Measurements from ENCODE around the gene BABAM2.
"Not testable (repeated sequence)": the region's sequence is repeated elsewhere in the genome, so short reads cannot be mapped to it uniquely, and the experiment has no call there.

Gene BABAM2

GRCh38 chr2:28330722-28331121, 440.2 kb downstream of the BABAM2 start:
- DNase-seq (ENCODE audit: extremely low spot score, insufficient read length, low read depth); FAIRE-seq: not testable (repeated sequence)

GRCh38 chr2:28331797-28332196, 441.3 kb downstream of the BABAM2 start:
- FAIRE-seq; DNase-seq (ENCODE audit: extremely low spot score, insufficient read length, low read depth): not testable (repeated sequence)

- FAIRE-seq, result no peak
- DNase-seq (ENCODE audit: extremely low spot score, insufficient read length, low read depth), result no peak
These were observed 442.2 kb downstream of the BABAM2 start for GRCh38 chr2:28332696-28333095.

GRCh38 chr2:28333606-28334526, 443.3 kb downstream of the BABAM2 start:
- DNase-seq (ENCODE audit: extremely low spot score, insufficient read length, low read depth) (no peak), FAIRE-seq (no peak)

GRCh38 chr2:28334527-28334894, 444.0 kb downstream of the BABAM2 start:
- no peak for DNase-seq (ENCODE audit: extremely low spot score, insufficient read length, low read depth)
- no peak for FAIRE-seq

GRCh38 chr2:28335265-28335664, 444.7 kb downstream of the BABAM2 start:
- FAIRE-seq; DNase-seq (ENCODE audit: extremely low spot score, insufficient read length, low read depth): not testable (repeated sequence)

GRCh38 chr2:28335666-28336065, 445.1 kb downstream of the BABAM2 start:
- no peak for FAIRE-seq
- no peak for DNase-seq (ENCODE audit: extremely low spot score, insufficient read length, low read depth)

- DNase-seq (ENCODE audit: extremely low spot score, insufficient read length, low read depth) (no peak), FAIRE-seq (no peak)
These were observed 445.9 kb downstream of the BABAM2 start for GRCh38 chr2:28336264-28336980.

- no peak for DNase-seq (ENCODE audit: extremely low spot score, insufficient read length, low read depth)
- FAIRE-seq, result no peak
These were observed 446.6 kb downstream of the BABAM2 start for GRCh38 chr2:28336982-28337627.

- DNase-seq (ENCODE audit: extremely low spot score, insufficient read length, low read depth) (no peak), FAIRE-seq (no peak)
These were observed 447.7 kb downstream of the BABAM2 start for GRCh38 chr2:28338046-28338817.

- DNase-seq (ENCODE audit: extremely low spot score, insufficient read length, low read depth) (no peak), FAIRE-seq (no peak)
These were observed 448.3 kb downstream of the BABAM2 start for GRCh38 chr2:28338831-28339321.

- no peak for FAIRE-seq
- DNase-seq (ENCODE audit: extremely low spot score, insufficient read length, low read depth), result no peak
These were observed 449.1 kb downstream of the BABAM2 start for GRCh38 chr2:28339516-28340175.

- FAIRE-seq, result no peak
- no peak for DNase-seq (ENCODE audit: extremely low spot score, insufficient read length, low read depth)
These were observed 450.0 kb downstream of the BABAM2 start for GRCh38 chr2:28340312-28341202.

- no peak for DNase-seq (ENCODE audit: extremely low spot score, insufficient read length, low read depth)
- FAIRE-seq, result no peak
These were observed 450.8 kb downstream of the BABAM2 start for GRCh38 chr2:28341208-28341891.

GRCh38 chr2:28342081-28342967, 451.8 kb downstream of the BABAM2 start:
- DNase-seq (ENCODE audit: extremely low spot score, insufficient read length, low read depth), result no peak
- FAIRE-seq, result no peak

- DNase-seq (ENCODE audit: extremely low spot score, insufficient read length, low read depth) (no peak), FAIRE-seq (no peak)
These were observed 452.8 kb downstream of the BABAM2 start for GRCh38 chr2:28343184-28343942.
